PC-3 (cell line): ENCODE results near the gene PCP4L1.

Experiments
- CTCF ChIP-seq: fragments of 300-600 bp; sonication (generic); conservative IDR thresholded peaks from 2 replicates; pipeline ENCODE4 v1.5.1; 2017; ENCODE audit warnings: antibody characterized with exemption, low read depth, mild to moderate bottlenecking, low read length
- EZH2 ChIP-seq: fragments of 300-600 bp; sonication (generic); IDR thresholded peaks from one replicate; pipeline ENCODE4 v1.6.1; 2017; ENCODE audit warnings: antibody characterized with exemption, mild to moderate bottlenecking, low read length; ENCODE audit not compliant: unreplicated experiment

- no peak for TF ChIP-seq CTCF
- no peak for TF ChIP-seq EZH2
Observed at GRCh38 chr1:161222175-161223019, 36.1 kb upstream of the PCP4L1 start.
